HUES48 (cell line): ENCODE data around the gene RCOR1.

Experiments used
- H3K27ac ChIP-seq: one replicate; pipeline ENCODE4 v1.7.0; 2013; ENCODE audit warnings: low read depth, low read length, inconsistent platforms
- H3K27me3 ChIP-seq: 2 replicates; pipeline ENCODE4 v1.6.1; 2013; ENCODE audit warnings: mild to moderate bottlenecking, low read length; ENCODE audit not compliant: control insufficient read depth, insufficient read depth
- H3K36me3 ChIP-seq: 2 replicates; pipeline ENCODE4 v1.6.1; 2013; ENCODE audit warnings: low read length; ENCODE audit not compliant: control insufficient read depth, insufficient read depth
- H3K4me1 ChIP-seq: 2 replicates; pipeline ENCODE4 v1.6.1; 2013; ENCODE audit warnings: mild to moderate bottlenecking, low read length; ENCODE audit not compliant: control insufficient read depth, insufficient read depth
- H3K4me3 ChIP-seq: 2 replicates; pipeline ENCODE4 v1.5.1; 2013; ENCODE audit warnings: mild to moderate bottlenecking, low read depth, low read length
- H3K9ac ChIP-seq: 2 replicates; pipeline ENCODE4 v1.6.1; 2013; ENCODE audit warnings: mild to moderate bottlenecking, low read depth, low read length, moderate library complexity
- H3K9me3 ChIP-seq: 2 replicates; pipeline ENCODE4 v1.6.1; 2013; ENCODE audit warnings: low read length; ENCODE audit not compliant: control insufficient read depth, insufficient read depth

Gene RCOR1

GRCh38 chr14:102738373-102739189 lies 146.1 kb downstream of the RCOR1 start:
- Histone ChIP-seq H3K27me3 (no peaks in the 10 kb centered on the region), H3K4me3 (no peak overlapping the region), H3K27ac (no peak overlapping the region), H3K4me1 (no peaks in the 10 kb centered on the region), H3K9me3 (no peaks in the 10 kb centered on the region), H3K9ac (no peak overlapping the region), H3K36me3 (peaks cover 2% of the 10 kb centered on the region; the same call in 1 of the 2 replicates)

GRCh38 chr14:102739190-102739469 lies 146.7 kb downstream of the RCOR1 start:
- H3K9ac ChIP-seq: no peak overlapping the region
- H3K36me3 ChIP-seq: no peaks in the 10 kb centered on the region
- no peaks in the 10 kb centered on the region for H3K9me3 ChIP-seq
- H3K27ac ChIP-seq: no peak overlapping the region
- H3K4me1 ChIP-seq: no peaks in the 10 kb centered on the region
- no peak overlapping the region for H3K4me3 ChIP-seq
- no peaks in the 10 kb centered on the region for H3K27me3 ChIP-seq

- Histone ChIP-seq H3K36me3 (no peaks in the 10 kb centered on the region), H3K27ac (no peak overlapping the region), H3K9me3 (no peaks in the 10 kb centered on the region), H3K4me3 (no peak overlapping the region), H3K9ac (no peak overlapping the region), H3K4me1 (peaks cover 9% of the 10 kb centered on the region; the same call in 1 of the 2 replicates), H3K27me3 (no peaks in the 10 kb centered on the region)
Observed at GRCh38 chr14:102746634-102747438, 154.4 kb downstream of the RCOR1 start.

- Histone ChIP-seq H3K9ac (no peak overlapping the region), H3K9me3 (no peaks in the 10 kb centered on the region), H3K27ac (no peak overlapping the region), H3K4me3 (no peak overlapping the region), H3K4me1 (peaks cover 9% of the 10 kb centered on the region; the same call in 1 of the 2 replicates), H3K27me3 (no peaks in the 10 kb centered on the region), H3K36me3 (no peaks in the 10 kb centered on the region)
Observed at GRCh38 chr14:102748806-102749205, 156.4 kb downstream of the RCOR1 start.

- Histone ChIP-seq H3K27me3 (no peaks in the 10 kb centered on the region), H3K9me3 (no peaks in the 10 kb centered on the region), H3K4me1 (peaks cover 9% of the 10 kb centered on the region; the same call in 1 of the 2 replicates), H3K9ac (no peak overlapping the region), H3K4me3 (no peak overlapping the region), H3K36me3 (no peaks in the 10 kb centered on the region), H3K27ac (no peak overlapping the region)
Observed at GRCh38 chr14:102749393-102750305, 157.2 kb downstream of the RCOR1 start.

- Histone ChIP-seq H3K4me3 (no peak overlapping the region), H3K27ac (no peak overlapping the region), H3K9ac (no peak overlapping the region), H3K36me3 (no peaks in the 10 kb centered on the region), H3K9me3 (no peaks in the 10 kb centered on the region), H3K4me1 (peaks cover 9% of the 10 kb centered on the region; the same call in 1 of the 2 replicates), H3K27me3 (no peaks in the 10 kb centered on the region)
Observed at GRCh38 chr14:102750376-102750775, 157.9 kb downstream of the RCOR1 start.

- no peak overlapping the region for H3K27ac ChIP-seq
- no peaks in the 10 kb centered on the region for H3K9me3 ChIP-seq
- no peak overlapping the region for H3K9ac ChIP-seq
- H3K4me3 ChIP-seq: no peak overlapping the region
- H3K4me1 ChIP-seq: peaks cover 9% of the 10 kb centered on the region; the same call in 1 of the 2 replicates
- no peaks in the 10 kb centered on the region for H3K36me3 ChIP-seq
- H3K27me3 ChIP-seq: no peaks in the 10 kb centered on the region
Observed at GRCh38 chr14:102751088-102751487, 158.6 kb downstream of the RCOR1 start.

- Histone ChIP-seq H3K27ac (no peak overlapping the region), H3K4me1 (peaks cover 9% of the 10 kb centered on the region; the same call in 1 of the 2 replicates), H3K27me3 (no peaks in the 10 kb centered on the region), H3K9me3 (no peaks in the 10 kb centered on the region), H3K4me3 (no peak overlapping the region), H3K36me3 (no peaks in the 10 kb centered on the region), H3K9ac (no peak overlapping the region)
Observed at GRCh38 chr14:102752239-102752847, 159.9 kb downstream of the RCOR1 start.

GRCh38 chr14:102754370-102755262 lies 162.2 kb downstream of the RCOR1 start:
- no peak overlapping the region for H3K4me3 ChIP-seq
- no peak overlapping the region for H3K27ac ChIP-seq
- no peak overlapping the region for H3K9ac ChIP-seq
- H3K36me3 ChIP-seq: no peaks in the 10 kb centered on the region
- no peaks in the 10 kb centered on the region for H3K9me3 ChIP-seq
- H3K4me1 ChIP-seq: peaks cover 11% of the 10 kb centered on the region
- H3K27me3 ChIP-seq: no peaks in the 10 kb centered on the region
